ENCODE results near the gene VAMP3.

DNA sequence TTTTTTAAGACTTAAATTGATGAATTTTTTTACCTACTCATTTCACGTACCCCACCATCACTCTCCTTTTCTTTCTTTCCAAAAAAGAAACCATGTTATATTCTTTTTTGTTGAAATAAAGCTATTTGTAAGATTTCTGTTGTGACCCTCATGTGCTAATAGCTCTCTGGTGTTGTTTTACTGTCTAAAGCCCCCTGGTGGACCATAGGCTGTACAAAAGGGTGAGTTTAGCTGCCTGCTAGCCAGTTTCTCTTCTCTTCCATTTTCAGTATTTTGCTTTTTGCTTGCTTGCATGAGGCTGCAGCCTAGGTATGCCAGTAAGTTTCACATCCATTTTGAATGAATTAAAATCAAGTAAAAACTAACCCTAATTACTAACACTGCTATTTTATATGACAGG, 15.6 kb upstream of the VAMP3 start:
- TF ChIP-seq, protein P1, sequence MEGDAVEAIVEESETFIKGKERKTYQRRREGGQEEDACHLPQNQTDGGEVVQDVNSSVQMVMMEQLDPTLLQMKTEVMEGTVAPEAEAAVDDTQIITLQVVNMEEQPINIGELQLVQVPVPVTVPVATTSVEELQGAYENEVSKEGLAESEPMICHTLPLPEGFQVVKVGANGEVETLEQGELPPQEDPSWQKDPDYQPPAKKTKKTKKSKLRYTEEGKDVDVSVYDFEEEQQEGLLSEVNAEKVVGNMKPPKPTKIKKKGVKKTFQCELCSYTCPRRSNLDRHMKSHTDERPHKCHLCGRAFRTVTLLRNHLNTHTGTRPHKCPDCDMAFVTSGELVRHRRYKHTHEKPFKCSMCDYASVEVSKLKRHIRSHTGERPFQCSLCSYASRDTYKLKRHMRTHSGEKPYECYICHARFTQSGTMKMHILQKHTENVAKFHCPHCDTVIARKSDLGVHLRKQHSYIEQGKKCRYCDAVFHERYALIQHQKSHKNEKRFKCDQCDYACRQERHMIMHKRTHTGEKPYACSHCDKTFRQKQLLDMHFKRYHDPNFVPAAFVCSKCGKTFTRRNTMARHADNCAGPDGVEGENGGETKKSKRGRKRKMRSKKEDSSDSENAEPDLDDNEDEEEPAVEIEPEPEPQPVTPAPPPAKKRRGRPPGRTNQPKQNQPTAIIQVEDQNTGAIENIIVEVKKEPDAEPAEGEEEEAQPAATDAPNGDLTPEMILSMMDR (IDR thresholded peaks at IDR 0.05): no peak
- TF ChIP-seq POLR2A (IDR thresholded peaks at IDR 0.05) (no peak), POLR2AphosphoS5 (IDR thresholded peaks at IDR 0.05) (no peak)

Measured in gastroesophageal sphincter (tissue), 3 donors.